ENCODE results near the gene LMNTD1. TPM values are rescaled to one million over a fixed set of nuclear protein-coding genes. Genes with fewer than 3 reads are reported as not detected.
A peak's percentile ranks its signal among the peaks of the same experiment; 100 is the strongest.

LMNTD1 gene
- total RNA-seq, 1 donor from 2014 or later, result not detected

DNA sequence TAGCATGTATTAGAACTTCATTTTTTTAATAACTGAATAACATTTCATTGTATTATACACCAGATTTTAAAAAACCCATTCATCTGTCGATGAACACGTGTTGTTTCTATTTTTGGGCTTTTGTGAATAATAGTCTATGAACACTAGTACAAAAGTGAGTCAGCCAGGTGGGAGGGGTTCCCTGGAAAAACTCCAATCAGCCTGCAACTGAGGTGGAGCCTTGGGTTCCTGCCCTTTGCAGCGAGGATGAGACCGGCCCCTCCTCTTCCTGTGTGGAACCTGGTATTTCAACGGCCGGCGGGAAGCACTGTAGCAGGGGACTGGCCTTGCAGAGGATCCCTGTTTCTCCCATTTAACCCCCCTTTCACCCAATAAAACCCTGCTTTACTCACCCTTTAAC, 56.1 kb downstream of the LMNTD1 start:
- no peaks in the 10 kb centered on the region for H3K27me3 Mint-ChIP-seq (ENCODE audit: low read depth, unreplicated experiment)
- Histone ChIP-seq H3K79me2 (ENCODE audit: insufficient read depth, low read length) (no peaks in the 10 kb centered on the region), H3K9ac (ENCODE audit: low read length) (no peak overlapping the region), H3K36me3 (ENCODE audit: insufficient read depth, low read length) (no peaks in the 10 kb centered on the region), H3K27me3 (ENCODE audit: insufficient read depth, low read length) (no peaks in the 10 kb centered on the region), H3K9me3 (ENCODE audit: insufficient read depth, low read depth, low read length) (no peaks in the 10 kb centered on the region), H3K4me1 (ENCODE audit: insufficient read depth, low read length) (peaks cover 17% of the 10 kb centered on the region), H2AFZ (ENCODE audit: low read depth, low read length) (no peak overlapping the region), H3K27ac (ENCODE audit: low read depth, low read length) (no peak overlapping the region), H4K20me1 (ENCODE audit: insufficient read depth, low read length) (no peaks in the 10 kb centered on the region), H3K4me2 (ENCODE audit: low read length) (no peak overlapping the region), H3K4me3 (ENCODE audit: insufficient read depth, low read depth, low read length) (no peak overlapping the region)
- H3K4me1 Mint-ChIP-seq (ENCODE audit: low read depth, unreplicated experiment), result peaks cover 23% of the 10 kb centered on the region
- H3K4me3 Mint-ChIP-seq (ENCODE audit: unreplicated experiment), result no peak overlapping the region
- no peak for FAIRE-seq
- peaks cover 6% of the 10 kb centered on the region for H3K9me3 Mint-ChIP-seq (ENCODE audit: unreplicated experiment)
- H3K27ac Mint-ChIP-seq (ENCODE audit: unreplicated experiment), result no peak overlapping the region
- H3K36me3 Mint-ChIP-seq (ENCODE audit: low read depth, unreplicated experiment), result no peaks in the 10 kb centered on the region
- peak; percentile 48 for DNase-seq (ENCODE audit: low read depth)
- TF ChIP-seq EZH2 (IDR thresholded peaks at IDR 0.05; ENCODE audit: insufficient read depth, low read length) (no peak), CTCF (IDR thresholded peaks at IDR 0.05; ENCODE audit: insufficient read depth, low read depth, low read length) (no peak)

- Mint-ChIP-seq H3K4me1 (ENCODE audit: low read depth, unreplicated experiment) (peaks cover 23% of the 10 kb centered on the region), H3K9me3 (ENCODE audit: unreplicated experiment) (peaks cover 6% of the 10 kb centered on the region), H3K36me3 (ENCODE audit: low read depth, unreplicated experiment) (no peaks in the 10 kb centered on the region), H3K27me3 (ENCODE audit: low read depth, unreplicated experiment) (no peaks in the 10 kb centered on the region), H3K4me3 (ENCODE audit: unreplicated experiment) (no peak overlapping the region), H3K27ac (ENCODE audit: unreplicated experiment) (peak overlapping the region; percentile 83)
- H3K27ac ChIP-seq (ENCODE audit: low read depth, low read length), result peak overlapping the region; percentile 25
- H3K4me1 ChIP-seq (ENCODE audit: insufficient read depth, low read length), result peaks cover 17% of the 10 kb centered on the region
- DNase-seq (ENCODE audit: low read depth) (peak; percentile 66), FAIRE-seq (no peak)
- no peak overlapping the region for H3K9ac ChIP-seq (ENCODE audit: low read length)
- H3K4me2 ChIP-seq (ENCODE audit: low read length), result peak overlapping the region; percentile 27
- TF ChIP-seq CTCF (IDR thresholded peaks at IDR 0.05; ENCODE audit: insufficient read depth, low read depth, low read length) (no peak), EZH2 (IDR thresholded peaks at IDR 0.05; ENCODE audit: insufficient read depth, low read length) (no peak)
- no peak overlapping the region for H3K4me3 ChIP-seq (ENCODE audit: insufficient read depth, low read depth, low read length)
- H3K9me3 ChIP-seq (ENCODE audit: insufficient read depth, low read depth, low read length), result no peaks in the 10 kb centered on the region
- H3K27me3 ChIP-seq (ENCODE audit: insufficient read depth, low read length), result no peaks in the 10 kb centered on the region
- no peaks in the 10 kb centered on the region for H4K20me1 ChIP-seq (ENCODE audit: insufficient read depth, low read length)
- no peak overlapping the region for H2AFZ ChIP-seq (ENCODE audit: low read depth, low read length)
- no peaks in the 10 kb centered on the region for H3K36me3 ChIP-seq (ENCODE audit: insufficient read depth, low read length)
- H3K79me2 ChIP-seq (ENCODE audit: insufficient read depth, low read length), result no peaks in the 10 kb centered on the region
Measured at GRCh38 chr12:25496098-25496587, 56.9 kb downstream of the LMNTD1 start.

- H3K4me3 ChIP-seq (ENCODE audit: insufficient read depth, low read depth, low read length), result no peak overlapping the region
- H3K27me3 Mint-ChIP-seq (ENCODE audit: low read depth, unreplicated experiment), result no peaks in the 10 kb centered on the region
- H4K20me1 ChIP-seq (ENCODE audit: insufficient read depth, low read length), result no peaks in the 10 kb centered on the region
- TF ChIP-seq CTCF (IDR thresholded peaks at IDR 0.05; ENCODE audit: insufficient read depth, low read depth, low read length), result no peak
- no peak for TF ChIP-seq EZH2 (IDR thresholded peaks at IDR 0.05; ENCODE audit: insufficient read depth, low read length)
- H3K9me3 Mint-ChIP-seq (ENCODE audit: unreplicated experiment), result peaks cover 6% of the 10 kb centered on the region
- no peak overlapping the region for H2AFZ ChIP-seq (ENCODE audit: low read depth, low read length)
- peak overlapping the region; percentile 25 for H3K27ac ChIP-seq (ENCODE audit: low read depth, low read length)
- peaks cover 17% of the 10 kb centered on the region for H3K4me1 ChIP-seq (ENCODE audit: insufficient read depth, low read length)
- no peak overlapping the region for H3K4me3 Mint-ChIP-seq (ENCODE audit: unreplicated experiment)
- H3K9me3 ChIP-seq (ENCODE audit: insufficient read depth, low read depth, low read length), result no peaks in the 10 kb centered on the region
- H3K9ac ChIP-seq (ENCODE audit: low read length), result no peak overlapping the region
- no peaks in the 10 kb centered on the region for H3K27me3 ChIP-seq (ENCODE audit: insufficient read depth, low read length)
- H3K36me3 ChIP-seq (ENCODE audit: insufficient read depth, low read length), result no peaks in the 10 kb centered on the region
- peak; percentile 100 for FAIRE-seq
- peak overlapping the region; percentile 27 for H3K4me2 ChIP-seq (ENCODE audit: low read length)
- no peaks in the 10 kb centered on the region for H3K36me3 Mint-ChIP-seq (ENCODE audit: low read depth, unreplicated experiment)
- no peaks in the 10 kb centered on the region for H3K79me2 ChIP-seq (ENCODE audit: insufficient read depth, low read length)
- H3K4me1 Mint-ChIP-seq (ENCODE audit: low read depth, unreplicated experiment), result peaks cover 20% of the 10 kb centered on the region
- H3K27ac Mint-ChIP-seq (ENCODE audit: unreplicated experiment), result peak overlapping the region; percentile 83
- peak; percentile 92 for DNase-seq (ENCODE audit: low read depth)
Measured at GRCh38 chr12:25495331-25496097, 57.6 kb downstream of the LMNTD1 start.
